Fibroblast of the conjunctiva (primary cell): ENCODE data around the gene RSRC1.
"Not testable (repeated sequence)": the region's sequence is repeated elsewhere in the genome, so short reads cannot be mapped to it uniquely, and the experiment has no call there.

Experiments used
- DNase-seq: peaks from one replicate; pipeline ENCODE4 v3.0.0-alpha.2; 2010; ENCODE audit warnings: low read depth

Gene RSRC1

GRCh38 chr3:158531334-158531733 lies 421.4 kb downstream of the RSRC1 start:
- DNase-seq, result no peak

- DNase-seq, result peak; percentile 63
Measured at GRCh38 chr3:158532099-158532734, 422.3 kb downstream of the RSRC1 start.

- no peak for DNase-seq
Measured at GRCh38 chr3:158535918-158536317, 426.0 kb downstream of the RSRC1 start.

GRCh38 chr3:158539414-158540014 lies 429.6 kb downstream of the RSRC1 start:
- DNase-seq, result peak; percentile 30

- DNase-seq, result no peak
Measured at GRCh38 chr3:158540066-158540465, 430.2 kb downstream of the RSRC1 start.

- DNase-seq, result no peak
Measured at GRCh38 chr3:158548691-158549090, 438.8 kb downstream of the RSRC1 start.

- DNase-seq, result not testable (repeated sequence)
Measured at GRCh38 chr3:158549938-158550337, 440.0 kb downstream of the RSRC1 start.

GRCh38 chr3:158552124-158552523 lies 442.2 kb downstream of the RSRC1 start:
- no peak for DNase-seq

GRCh38 chr3:158559504-158559903 lies 449.6 kb downstream of the RSRC1 start:
- no peak for DNase-seq

- DNase-seq, result no peak
Measured at GRCh38 chr3:158560979-158561378, 451.1 kb downstream of the RSRC1 start.

- DNase-seq, result no peak
Measured at GRCh38 chr3:158562674-158563073, 452.8 kb downstream of the RSRC1 start.

- no peak for DNase-seq
Measured at GRCh38 chr3:158563076-158563475, 453.2 kb downstream of the RSRC1 start.

- no peak for DNase-seq
Measured at GRCh38 chr3:158565076-158565475, 455.2 kb downstream of the RSRC1 start.

- no peak for DNase-seq
Measured at GRCh38 chr3:158568784-158569183, 458.9 kb downstream of the RSRC1 start.

- no peak for DNase-seq
Measured at GRCh38 chr3:158569794-158570193, 459.9 kb downstream of the RSRC1 start.

GRCh38 chr3:158570999-158571702 lies 461.3 kb downstream of the RSRC1 start, which contains the start of gene MLF1:
Gene MLF1, plus strand, starts transcription at chr3:158571194. Its CDS starts 107 bp downstream, at chr3:158571301.
- peak; percentile 92 for DNase-seq

GRCh38 chr3:158571969-158572765 lies 462.3 kb downstream of the RSRC1 start:
- DNase-seq, result no peak

- DNase-seq, result no peak
Measured at GRCh38 chr3:158572766-158573060, 462.8 kb downstream of the RSRC1 start.

- DNase-seq, result no peak
Measured at GRCh38 chr3:158573714-158574113, 463.8 kb downstream of the RSRC1 start.

GRCh38 chr3:158574646-158575045 lies 464.8 kb downstream of the RSRC1 start:
- DNase-seq, result no peak

GRCh38 chr3:158590223-158590622 lies 480.3 kb downstream of the RSRC1 start:
- no peak for DNase-seq
